B cell (primary cell): Measurements from ENCODE around the gene MROH2A. TPM values are rescaled to one million over a fixed set of nuclear protein-coding genes. Genes with fewer than 3 reads are reported as not detected.

Experiments
- ATAC-seq: fragments of 200-7000 bp; cut with Tn5 transposase; one replicate; pipeline ENCODE4 v1.10.0; 2021; ENCODE audit warnings: low read depth, mild to moderate bottlenecking, moderate number of reproducible peaks, moderate library complexity
- CTCF ChIA-PET: fragments of 350-600 bp; sonication (Branson Sonifier 250); formaldehyde crosslinking; loops from one replicate; lab custom pipeline; 2021; ENCODE audit warnings: antibody characterized with exemption, inconsistent platforms; lab: Charles Lee
- POLR2A ChIA-PET: fragments of 350-600 bp; sonication (Branson Sonifier 250); formaldehyde crosslinking; loops from one replicate; lab custom pipeline; 2021; ENCODE audit warnings: antibody characterized with exemption; lab: Charles Lee
- DNase-seq: peaks from one replicate; pipeline ENCODE4 v3.0.0; 2013
- H2AFZ ChIP-seq: 2 replicates; pipeline ENCODE4 v1.6.1; 2012; ENCODE audit warnings: mild to moderate bottlenecking, low read depth, low read length; ENCODE audit not compliant: insufficient read depth, poor library complexity, severe bottlenecking
- H3K27ac ChIP-seq, 2 donors: 1 replicate in 1 of 2; 2 replicates in 1 of 2; pipeline ENCODE4 v1.5.1; 2012 to 2013; ENCODE audit warnings: low read length in 2 of 2, mild to moderate bottlenecking in 2 of 2, moderate library complexity in 1 of 2
- H3K27me3 ChIP-seq, 4 experiments: fragments of 200-600 bp in 1 of 4; sonication (generic) in 1 of 4; replicated peaks in 1 of 4; 1 replicate in 2 of 4; 2 replicates in 2 of 4; pipeline versions ENCODE4 v1.6.1 to v1.7.0; 2013 to 2016; ENCODE audit warnings: low read length in 3 of 4, mild to moderate bottlenecking in 2 of 4, mixed read lengths in 1 of 4, moderate library complexity in 1 of 4; ENCODE audit not compliant: insufficient read depth in 4 of 4, control insufficient read depth in 3 of 4; ENCODE audit errors: control extremely low read depth in 1 of 4
- H3K36me3 ChIP-seq, 2 experiments: replicated peaks in 1 of 2; 1 replicate in 1 of 2; 2 replicates in 1 of 2; pipeline versions ENCODE4 v1.6.1 to v1.7.1; 2013; ENCODE audit warnings: low read length in 1 of 2; ENCODE audit not compliant: insufficient read depth in 2 of 2, control insufficient read depth in 1 of 2; ENCODE audit errors: control extremely low read depth in 1 of 2, extremely low read depth in 1 of 2
- H3K4me1 ChIP-seq, 2 donors: fragments of 200-600 bp in 1 of 2; sonication (generic) in 1 of 2; 1 replicate in 1 of 2; 2 replicates in 1 of 2; pipeline versions ENCODE4 v1.5.1 to v1.6.1; 2013 to 2017; ENCODE audit warnings: low read length in 2 of 2; ENCODE audit not compliant: control insufficient read depth in 2 of 2, insufficient read depth in 2 of 2
- H3K4me2 ChIP-seq: replicated peaks from 2 replicates; pipeline ENCODE3; 2012; ENCODE audit warnings: mild to moderate bottlenecking, low read depth, low read length; ENCODE audit not compliant: poor library complexity, severe bottlenecking
- H3K4me3 ChIP-seq, 5 experiments: fragments of 200-600 bp in 1 of 5; sonication (generic) in 1 of 5; 1 replicate in 3 of 5; 2 replicates in 2 of 5; pipeline versions ENCODE4 v1.5.1 to v1.7.0; 2011 to 2016; ENCODE audit warnings: low read length in 4 of 5, mild to moderate bottlenecking in 4 of 5, low read depth in 2 of 5, control low read depth in 1 of 5, moderate library complexity in 1 of 5; ENCODE audit not compliant: insufficient read depth in 1 of 5; ENCODE audit errors: control extremely low read depth in 1 of 5, extremely low read depth in 1 of 5
- H3K79me2 ChIP-seq: fragments of 200-600 bp; sonication (generic); one replicate; pipeline ENCODE4 v1.6.0; 2016; ENCODE audit warnings: low read length; ENCODE audit not compliant: control insufficient read depth, insufficient read depth
- H3K9ac ChIP-seq: fragments of 200-600 bp; sonication (generic); 2 replicates; pipeline ENCODE4 v1.6.1; 2017; ENCODE audit warnings: mild to moderate bottlenecking, low read length, moderate library complexity
- H3K9me3 ChIP-seq, 3 donors: one replicate each; pipeline versions ENCODE4 v1.6.1 to v1.7.1; 2013; ENCODE audit warnings: low read length in 2 of 3; ENCODE audit not compliant: control insufficient read depth in 2 of 3, insufficient read depth in 1 of 3; ENCODE audit errors: control extremely low read depth in 1 of 3
- H4K20me1 ChIP-seq: 2 replicates; pipeline ENCODE4 v1.6.0; 2012; ENCODE audit warnings: mild to moderate bottlenecking, low read length; ENCODE audit not compliant: insufficient read depth, control insufficient read depth, poor library complexity, severe bottlenecking
- H3K27ac Mint-ChIP-seq: one replicate; pipeline ENCODE4 v1.8.0; 2021; ENCODE audit warnings: mixed read lengths
- H3K27me3 Mint-ChIP-seq: one replicate; pipeline ENCODE4 v1.8.0; 2021; ENCODE audit warnings: mixed read lengths
- H3K4me1 Mint-ChIP-seq: one replicate; pipeline ENCODE4 v1.8.0; 2021; ENCODE audit warnings: mixed read lengths
- H3K4me3 Mint-ChIP-seq: one replicate; pipeline ENCODE4 v1.8.0; 2021; ENCODE audit warnings: mixed read lengths
- H3K9me3 Mint-ChIP-seq: one replicate; pipeline ENCODE4 v1.8.0; 2022; ENCODE audit warnings: mixed read lengths; ENCODE audit not compliant: insufficient read depth
- EZH2 ChIP-seq: IDR thresholded peaks from 2 replicates; pipeline ENCODE4 v1.6.1; 2012; ENCODE audit warnings: borderline replicate concordance, low read depth, mild to moderate bottlenecking, moderate library complexity, low read length; ENCODE audit not compliant: insufficient read depth, poor library complexity, severe bottlenecking
- WGBS: methylation state at CpG from one replicate; pipeline ENCODE4 v1.1.5; 2013; ENCODE audit warnings: missing lambda C conversion rate; ENCODE audit not compliant: insufficient coverage; 5-methylcytosine and 5-hydroxymethylcytosine counted together
- intact Hi-C: fragments of 100-400 bp; cut with micrococcal nuclease; formaldehyde crosslinking; loops from one replicate; pipeline ENCODE4 v1.10.0; 2022
- polyA plus RNA-seq: library from polyadenylated mRNA; depleted of rRNA; stranded (reverse); fragments of >200 nt; gene quantifications from 2 replicates; pipeline ENCODE4 v1.2.3, GENCODE V29; 2012
- total RNA-seq, 2 donors: library from RNA; stranded (reverse); fragments of 120-200 nt in 1 of 2; gene quantifications; 1 replicate in 1 of 2; 2 replicates in 1 of 2; pipeline versions ENCODE4 v1.2.3 to v1.2.4, GENCODE V29; 2013 to 2022
- TF ChIP-seq, protein P1 (sequence below): fragments of 200-600 bp; IDR thresholded peaks from one replicate; pipeline ENCODE4 v1.8.0; 2022; ENCODE audit warnings: antibody characterized with exemption, mild to moderate bottlenecking

The MROH2A gene
- total and polyA plus RNA-seq, 2 donors (not counting 1 experiment from before 2014, with no cell fraction given) = not detected

GRCh38 chr2:233823731-233824121, 45.6 kb downstream of the MROH2A start:
- no peaks in the 10 kb centered on the region for H3K79me2 ChIP-seq
- peaks cover 1% of the 10 kb centered on the region for H3K9me3 Mint-ChIP-seq
- POLR2A ChIA-PET = no interaction called here
- H3K4me2 ChIP-seq = no peak overlapping the region
- H3K27me3 Mint-ChIP-seq = peaks cover 7% of the 10 kb centered on the region
- intact Hi-C loops = no loop called here
- no peak overlapping the region for H3K27ac Mint-ChIP-seq
- no peaks in the 10 kb centered on the region for H3K9me3 ChIP-seq
- no peak for ATAC-seq
- no peaks in the 10 kb centered on the region for H3K36me3 ChIP-seq
- no peak overlapping the region for H3K27ac ChIP-seq
- no peaks in the 10 kb centered on the region for H3K27me3 ChIP-seq
- H4K20me1 ChIP-seq = no peaks in the 10 kb centered on the region
- no peaks in the 10 kb centered on the region for H3K4me1 ChIP-seq
- no peak overlapping the region for H2AFZ ChIP-seq
- CTCF ChIA-PET = no interaction called here
- H3K4me3 Mint-ChIP-seq = no peak overlapping the region
- TF ChIP-seq, protein P1, sequence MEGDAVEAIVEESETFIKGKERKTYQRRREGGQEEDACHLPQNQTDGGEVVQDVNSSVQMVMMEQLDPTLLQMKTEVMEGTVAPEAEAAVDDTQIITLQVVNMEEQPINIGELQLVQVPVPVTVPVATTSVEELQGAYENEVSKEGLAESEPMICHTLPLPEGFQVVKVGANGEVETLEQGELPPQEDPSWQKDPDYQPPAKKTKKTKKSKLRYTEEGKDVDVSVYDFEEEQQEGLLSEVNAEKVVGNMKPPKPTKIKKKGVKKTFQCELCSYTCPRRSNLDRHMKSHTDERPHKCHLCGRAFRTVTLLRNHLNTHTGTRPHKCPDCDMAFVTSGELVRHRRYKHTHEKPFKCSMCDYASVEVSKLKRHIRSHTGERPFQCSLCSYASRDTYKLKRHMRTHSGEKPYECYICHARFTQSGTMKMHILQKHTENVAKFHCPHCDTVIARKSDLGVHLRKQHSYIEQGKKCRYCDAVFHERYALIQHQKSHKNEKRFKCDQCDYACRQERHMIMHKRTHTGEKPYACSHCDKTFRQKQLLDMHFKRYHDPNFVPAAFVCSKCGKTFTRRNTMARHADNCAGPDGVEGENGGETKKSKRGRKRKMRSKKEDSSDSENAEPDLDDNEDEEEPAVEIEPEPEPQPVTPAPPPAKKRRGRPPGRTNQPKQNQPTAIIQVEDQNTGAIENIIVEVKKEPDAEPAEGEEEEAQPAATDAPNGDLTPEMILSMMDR = no peak
- TF ChIP-seq EZH2 = no peak
- H3K4me1 Mint-ChIP-seq = no peaks in the 10 kb centered on the region
- no peak for DNase-seq
- WGBS = 69% methylated on average over 8 of the region's 8 CpGs
- no peak overlapping the region for H3K4me3 ChIP-seq
- H3K9ac ChIP-seq = no peak overlapping the region

DNA sequence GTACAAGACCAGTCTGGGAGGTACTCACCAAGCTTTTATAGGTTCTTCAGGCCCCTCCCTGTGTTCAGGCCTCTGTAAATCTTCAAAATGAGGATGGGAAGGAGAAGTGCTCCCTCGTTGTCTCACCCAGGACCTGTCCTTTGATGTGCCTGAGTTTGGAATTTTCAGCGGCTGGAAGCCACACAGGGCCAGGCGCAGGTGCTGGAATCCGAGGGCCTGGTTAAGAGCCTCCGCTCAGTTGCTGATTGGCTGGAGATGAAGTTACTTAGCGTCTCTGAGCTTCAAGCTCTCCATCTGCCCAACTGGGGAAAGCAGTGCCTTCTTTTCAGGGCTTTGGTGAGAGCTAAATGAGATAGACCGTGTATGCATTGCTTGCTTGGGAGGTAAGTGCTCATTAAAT, 46.2 kb downstream of the MROH2A start:
- H3K36me3 ChIP-seq = no peaks in the 10 kb centered on the region
- POLR2A ChIA-PET = no interaction called here
- no peak overlapping the region for H3K9ac ChIP-seq
- no peak for DNase-seq
- Mint-ChIP-seq H3K27me3 (peaks cover 7% of the 10 kb centered on the region), H3K4me3 (no peak overlapping the region), H3K4me1 (no peaks in the 10 kb centered on the region), H3K27ac (no peak overlapping the region), H3K9me3 (peaks cover 1% of the 10 kb centered on the region)
- H3K4me3 ChIP-seq = no peak overlapping the region
- WGBS = 99% methylated on average over 7 of the region's 7 CpGs
- H3K4me1 ChIP-seq = no peaks in the 10 kb centered on the region
- no peaks in the 10 kb centered on the region for H3K27me3 ChIP-seq
- no peak overlapping the region for H3K27ac ChIP-seq
- intact Hi-C loops = no loop called here
- H4K20me1 ChIP-seq = no peaks in the 10 kb centered on the region
- no peak overlapping the region for H2AFZ ChIP-seq
- H3K4me2 ChIP-seq = no peak overlapping the region
- no peaks in the 10 kb centered on the region for H3K79me2 ChIP-seq
- no peak for TF ChIP-seq EZH2
- TF ChIP-seq, protein P1 = no peak
- no peaks in the 10 kb centered on the region for H3K9me3 ChIP-seq
- ATAC-seq = no peak
- CTCF ChIA-PET = no interaction called here
